GM21529 (cell line): Measurements from ENCODE around the gene DCTD.
"Not testable (repeated sequence)": the region's sequence is repeated elsewhere in the genome, so short reads cannot be mapped to it uniquely, and the experiment has no call there.

Source experiments
- ATAC-seq: cut with Tn5 transposase; IDR thresholded peaks from one replicate; pipeline ENCODE4 v1.9.1; 2021; ENCODE audit not compliant: unreplicated experiment

Gene DCTD

GRCh38 chr4:182921608-182922007 is 4.4 kb upstream of the DCTD start:
- no peak for ATAC-seq

- ATAC-seq, result no peak
Observed at GRCh38 chr4:182920676-182921075, 3.5 kb upstream of the DCTD start.

GRCh38 chr4:182918791-182919302 is 1.7 kb upstream of the DCTD start:
- peak; percentile 30 for ATAC-seq

GRCh38 chr4:182918044-182918607 is 940 bp upstream of the DCTD start:
- peak; percentile 20 for ATAC-seq

- ATAC-seq, result peak; percentile 29
Observed at GRCh38 chr4:182916483-182917181, 554 bp downstream of the DCTD start.

GRCh38 chr4:182914357-182914756 is 2.8 kb downstream of the DCTD start:
- ATAC-seq, result no peak

GRCh38 chr4:182913621-182914020 is 3.6 kb downstream of the DCTD start:
- no peak for ATAC-seq

GRCh38 chr4:182913036-182913435 is 4.2 kb downstream of the DCTD start:
- no peak for ATAC-seq

- ATAC-seq, result no peak
Observed at GRCh38 chr4:182908124-182908523, 9.1 kb downstream of the DCTD start.

GRCh38 chr4:182907396-182907795 is 9.8 kb downstream of the DCTD start:
- ATAC-seq, result no peak

GRCh38 chr4:182906786-182907185 is 10.4 kb downstream of the DCTD start:
- no peak for ATAC-seq

- ATAC-seq, result no peak
Observed at GRCh38 chr4:182905038-182905437, 12.1 kb downstream of the DCTD start.

GRCh38 chr4:182904211-182904761 is 12.9 kb downstream of the DCTD start:
- no peak for ATAC-seq

- ATAC-seq, result no peak
Observed at GRCh38 chr4:182903013-182903412, 14.2 kb downstream of the DCTD start.

GRCh38 chr4:182901337-182901736 is 15.8 kb downstream of the DCTD start:
- ATAC-seq, result no peak

- not testable (repeated sequence) for ATAC-seq
Observed at GRCh38 chr4:182900021-182900420, 17.2 kb downstream of the DCTD start.

- no peak for ATAC-seq
Observed at GRCh38 chr4:182898479-182898799, 18.7 kb downstream of the DCTD start.

GRCh38 chr4:182897601-182898478 is 19.3 kb downstream of the DCTD start:
- ATAC-seq, result no peak

GRCh38 chr4:182896421-182896820 is 20.8 kb downstream of the DCTD start:
- no peak for ATAC-seq

- no peak for ATAC-seq
Observed at GRCh38 chr4:182895791-182896292, 21.3 kb downstream of the DCTD start.

GRCh38 chr4:182894681-182895275 is 22.4 kb downstream of the DCTD start:
- ATAC-seq, result no peak
